Parathyroid adenoma (tissue), 2 donors: ENCODE data around the gene STRN.
"Not testable (repeated sequence)": the region's sequence is repeated elsewhere in the genome, so short reads cannot be mapped to it uniquely, and the experiment has no call there.

Experiments
- H2AFZ ChIP-seq: fragments of 300-600 bp; sonication (generic); one replicate; pipeline ENCODE4 v1.7.0; 2017; ENCODE audit warnings: antibody characterized with exemption, mild to moderate bottlenecking
- H3K27ac ChIP-seq: fragments of 300-600 bp; sonication (generic); one replicate; pipeline ENCODE4 v1.7.0; 2017
- H3K27me3 ChIP-seq: fragments of 300-600 bp; sonication (generic); one replicate; pipeline ENCODE4 v1.7.0; 2017; ENCODE audit warnings: low read length; ENCODE audit not compliant: control insufficient read depth, insufficient read depth
- H3K36me3 ChIP-seq: fragments of 300-600 bp; sonication (generic); one replicate; pipeline ENCODE4 v1.7.0; 2017; ENCODE audit warnings: low read length; ENCODE audit not compliant: control insufficient read depth, insufficient read depth
- H3K4me1 ChIP-seq: fragments of 300-600 bp; sonication (generic); one replicate; pipeline ENCODE4 v1.7.0; 2017; ENCODE audit warnings: control low read depth
- H3K4me2 ChIP-seq: fragments of 300-600 bp; sonication (generic); one replicate; pipeline ENCODE4 v1.7.0; 2017; ENCODE audit warnings: low read length
- H3K4me3 ChIP-seq: fragments of 300-600 bp; sonication (generic); one replicate; pipeline ENCODE4 v1.7.0; 2017; ENCODE audit warnings: low read depth, low read length
- H3K79me2 ChIP-seq: fragments of 300-600 bp; sonication (generic); one replicate; pipeline ENCODE4 v1.7.0; 2017; ENCODE audit warnings: control low read depth
- H3K9ac ChIP-seq: fragments of 300-600 bp; sonication (generic); one replicate; pipeline ENCODE4 v1.7.0; 2017; ENCODE audit warnings: mild to moderate bottlenecking
- H3K9me3 ChIP-seq: fragments of 300-600 bp; sonication (generic); one replicate; pipeline ENCODE4 v1.7.0; 2017; ENCODE audit warnings: low read length; ENCODE audit not compliant: control insufficient read depth
- CTCF ChIP-seq: fragments of 300-600 bp; sonication (generic); IDR thresholded peaks from one replicate; pipeline ENCODE4 v1.7.0; 2017; ENCODE audit warnings: antibody characterized with exemption, mild to moderate bottlenecking
- donor health status: primary hyperparathyroidism.

The STRN gene

GRCh38 chr2:36941867-36942266, 24.5 kb downstream of the STRN start:
- Histone ChIP-seq H3K4me3 (no peak overlapping the region), H3K4me1 (no peaks in the 10 kb centered on the region), H3K36me3 (no peaks in the 10 kb centered on the region), H3K79me2 (peaks cover 11% of the 10 kb centered on the region), H3K27ac (no peak overlapping the region), H2AFZ (no peak overlapping the region), H3K27me3 (no peaks in the 10 kb centered on the region), H3K4me2 (no peak overlapping the region), H3K9me3 (no peaks in the 10 kb centered on the region), H3K9ac (no peak overlapping the region)
- TF ChIP-seq CTCF = no peak

GRCh38 chr2:36936526-36936925, 29.8 kb downstream of the STRN start:
- not testable (repeated sequence) for H3K36me3 ChIP-seq, H3K4me1 ChIP-seq, H3K4me3 ChIP-seq, H3K9me3 ChIP-seq, H3K4me2 ChIP-seq, H3K9ac ChIP-seq, H3K27ac ChIP-seq, H2AFZ ChIP-seq, H3K27me3 ChIP-seq
- peaks cover 17% of the 10 kb centered on the region for H3K79me2 ChIP-seq

- not testable (repeated sequence) for H3K79me2 ChIP-seq, H3K27me3 ChIP-seq, H3K27ac ChIP-seq, H3K36me3 ChIP-seq, H2AFZ ChIP-seq, H3K9me3 ChIP-seq, H3K4me3 ChIP-seq, H3K4me1 ChIP-seq, H3K9ac ChIP-seq, H3K4me2 ChIP-seq
Observed at GRCh38 chr2:36931688-36932087, 34.6 kb downstream of the STRN start.

GRCh38 chr2:36930787-36931410, 35.4 kb downstream of the STRN start:
- not testable (repeated sequence) for H3K4me3 ChIP-seq, H3K4me1 ChIP-seq, H3K27me3 ChIP-seq, H3K79me2 ChIP-seq, H3K9ac ChIP-seq, H3K9me3 ChIP-seq, H2AFZ ChIP-seq, H3K27ac ChIP-seq, H3K4me2 ChIP-seq, H3K36me3 ChIP-seq

GRCh38 chr2:36926175-36927132, 39.9 kb downstream of the STRN start:
- not testable (repeated sequence) for H3K36me3 ChIP-seq, H3K27ac ChIP-seq, H2AFZ ChIP-seq, H3K4me1 ChIP-seq, H3K79me2 ChIP-seq, H3K9me3 ChIP-seq, H3K9ac ChIP-seq, H3K27me3 ChIP-seq, H3K4me2 ChIP-seq, H3K4me3 ChIP-seq

- not testable (repeated sequence) for H3K27me3 ChIP-seq, H3K9me3 ChIP-seq, H3K27ac ChIP-seq, H3K4me2 ChIP-seq, H3K36me3 ChIP-seq, H3K79me2 ChIP-seq, H3K4me3 ChIP-seq, H2AFZ ChIP-seq, H3K9ac ChIP-seq, H3K4me1 ChIP-seq
Observed at GRCh38 chr2:36922629-36923028, 43.7 kb downstream of the STRN start.

GRCh38 chr2:36921984-36922383, 44.4 kb downstream of the STRN start:
- no peak for TF ChIP-seq CTCF
- H3K79me2 ChIP-seq = peaks cover 2% of the 10 kb centered on the region
- H3K27ac ChIP-seq = no peak overlapping the region
- no peaks in the 10 kb centered on the region for H3K4me1 ChIP-seq
- H3K36me3 ChIP-seq = no peaks in the 10 kb centered on the region
- H3K9ac ChIP-seq = no peak overlapping the region
- no peak overlapping the region for H2AFZ ChIP-seq
- H3K27me3 ChIP-seq = no peaks in the 10 kb centered on the region
- no peaks in the 10 kb centered on the region for H3K9me3 ChIP-seq
- no peak overlapping the region for H3K4me2 ChIP-seq
- H3K4me3 ChIP-seq = no peak overlapping the region
